A673 (cell line): Measurements from ENCODE around the gene TUBB. TPM values are rescaled to one million over a fixed set of nuclear protein-coding genes. Genes with fewer than 3 reads are reported as not detected.
"Not testable (repeated sequence)": the region's sequence is repeated elsewhere in the genome, so short reads cannot be mapped to it uniquely, and the experiment has no call there.

Experiments
- BruUV-seq: library from RNA; stranded (reverse); fragments of 400-500 nt; replicated peaks from 2 replicates; lab custom pipeline; 2021; lab: Mats Ljungman, UMichigan
- CTCF ChIA-PET: fragments of 300-600 bp; sonication (Branson Sonifier 250); formaldehyde crosslinking; loops from one replicate; lab custom pipeline; 2022; ENCODE audit warnings: antibody characterized with exemption; lab: Charles Lee
- POLR2A ChIA-PET: fragments of 300-600 bp; sonication (Branson Sonifier 250); formaldehyde crosslinking; loops from one replicate; lab custom pipeline; 2022; ENCODE audit warnings: antibody characterized with exemption; ENCODE audit not compliant: low non-redundant PET; lab: Charles Lee
- DNase-seq: peaks from one replicate; pipeline ENCODE4 v3.0.0-alpha.2; 2015; ENCODE audit warnings: low spot score
- H3K27ac ChIP-seq: fragments of 200-600 bp; sonication (generic); 2 replicates; pipeline ENCODE4 v1.5.1; 2016; ENCODE audit warnings: mixed run types, low read depth, mild to moderate bottlenecking, mixed read lengths, antibody characterized with exemption, low read length; ENCODE audit not compliant: poor library complexity, severe bottlenecking
- H3K27me3 ChIP-seq: fragments of 200-600 bp; sonication (generic); replicated peaks from 2 replicates; pipeline ENCODE4 v1.6.1; 2017; ENCODE audit warnings: mixed run types, low read depth, mild to moderate bottlenecking, mixed read lengths, antibody characterized with exemption, low read length; ENCODE audit not compliant: insufficient read depth, poor library complexity
- H3K36me3 ChIP-seq: fragments of 200-600 bp; sonication (generic); 2 replicates; pipeline ENCODE4 v1.6.1; 2016; ENCODE audit warnings: mixed run types, mild to moderate bottlenecking, mixed read lengths, antibody characterized with exemption, low read length; ENCODE audit not compliant: insufficient read depth, poor library complexity, severe bottlenecking
- H3K4me1 ChIP-seq: fragments of 200-600 bp; sonication (generic); 2 replicates; pipeline ENCODE4 v1.6.1; 2017; ENCODE audit warnings: mixed run types, mild to moderate bottlenecking, mixed read lengths, antibody characterized with exemption, low read length; ENCODE audit not compliant: insufficient read depth, poor library complexity, severe bottlenecking
- H3K4me3 ChIP-seq: fragments of 200-600 bp; sonication (generic); 2 replicates; pipeline ENCODE4 v1.5.1; 2016; ENCODE audit warnings: low read depth, mixed run types, mild to moderate bottlenecking, mixed read lengths, low read length; ENCODE audit not compliant: poor library complexity, severe bottlenecking
- H3K9me3 ChIP-seq: fragments of 200-600 bp; sonication (generic); 2 replicates; pipeline ENCODE4 v1.6.1; 2016; ENCODE audit warnings: mixed run types, low read depth, mild to moderate bottlenecking, mixed read lengths, antibody characterized with exemption, low read length; ENCODE audit not compliant: poor library complexity, severe bottlenecking
- EZH2 ChIP-seq: fragments of 200-600 bp; sonication (generic); IDR thresholded peaks from 2 replicates; pipeline ENCODE4 v1.6.1; 2017; ENCODE audit warnings: borderline replicate concordance, low read depth, mild to moderate bottlenecking, mixed read lengths, antibody characterized with exemption, low read length; ENCODE audit not compliant: poor library complexity, severe bottlenecking
- intact Hi-C: fragments of 100-400 bp; cut with micrococcal nuclease; formaldehyde crosslinking; loops from one replicate; pipeline ENCODE4 v1.10.0; 2022; ENCODE audit not compliant: unreplicated experiment
- total RNA-seq: library from RNA; stranded (reverse); gene quantifications from 2 replicates; pipeline ENCODE4 v1.2.3, GENCODE V29; 2021
- TF ChIP-seq, protein P1 (sequence below): fragments of 300-800, 200-600 bp; sonication (generic); conservative IDR thresholded peaks from 2 replicates; pipeline ENCODE4 v1.5.1; 2017; ENCODE audit warnings: low read depth, mild to moderate bottlenecking, antibody characterized with exemption, low read length, moderate library complexity, mixed read lengths

TUBB gene
- total RNA-seq, 1 experiment from 2014 or later: 1,936 TPM

DNA sequence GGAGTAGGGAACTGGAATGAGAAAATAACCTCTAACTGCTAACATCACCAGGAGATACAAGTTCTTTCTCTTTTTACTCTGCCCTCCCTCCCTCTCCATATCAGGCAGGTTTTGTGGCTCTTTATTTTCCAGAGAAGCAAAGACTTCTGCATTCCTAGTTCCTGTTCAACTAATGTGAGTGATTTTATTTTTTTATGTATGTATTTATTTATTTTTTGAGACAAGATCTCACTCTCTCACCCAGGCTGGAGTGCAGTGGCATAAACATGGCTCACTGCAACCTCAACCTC, 30.2 kb downstream of the TUBB start:
- Histone ChIP-seq H3K27me3 (no peaks in the 10 kb centered on the region), H3K36me3 (no peaks in the 10 kb centered on the region), H3K4me1 (peaks cover 19% of the 10 kb centered on the region), H3K4me3 (no peak overlapping the region), H3K9me3 (no peaks in the 10 kb centered on the region), H3K27ac (no peak overlapping the region)
- no TSS peak for BruUV-seq
- intact Hi-C loops: no loop called here
- POLR2A ChIA-PET: no interaction called here
- TF ChIP-seq, protein P1, sequence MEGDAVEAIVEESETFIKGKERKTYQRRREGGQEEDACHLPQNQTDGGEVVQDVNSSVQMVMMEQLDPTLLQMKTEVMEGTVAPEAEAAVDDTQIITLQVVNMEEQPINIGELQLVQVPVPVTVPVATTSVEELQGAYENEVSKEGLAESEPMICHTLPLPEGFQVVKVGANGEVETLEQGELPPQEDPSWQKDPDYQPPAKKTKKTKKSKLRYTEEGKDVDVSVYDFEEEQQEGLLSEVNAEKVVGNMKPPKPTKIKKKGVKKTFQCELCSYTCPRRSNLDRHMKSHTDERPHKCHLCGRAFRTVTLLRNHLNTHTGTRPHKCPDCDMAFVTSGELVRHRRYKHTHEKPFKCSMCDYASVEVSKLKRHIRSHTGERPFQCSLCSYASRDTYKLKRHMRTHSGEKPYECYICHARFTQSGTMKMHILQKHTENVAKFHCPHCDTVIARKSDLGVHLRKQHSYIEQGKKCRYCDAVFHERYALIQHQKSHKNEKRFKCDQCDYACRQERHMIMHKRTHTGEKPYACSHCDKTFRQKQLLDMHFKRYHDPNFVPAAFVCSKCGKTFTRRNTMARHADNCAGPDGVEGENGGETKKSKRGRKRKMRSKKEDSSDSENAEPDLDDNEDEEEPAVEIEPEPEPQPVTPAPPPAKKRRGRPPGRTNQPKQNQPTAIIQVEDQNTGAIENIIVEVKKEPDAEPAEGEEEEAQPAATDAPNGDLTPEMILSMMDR: no peak
- no peak for TF ChIP-seq EZH2
- CTCF ChIA-PET: no interaction called here
- no peak for DNase-seq

DNA sequence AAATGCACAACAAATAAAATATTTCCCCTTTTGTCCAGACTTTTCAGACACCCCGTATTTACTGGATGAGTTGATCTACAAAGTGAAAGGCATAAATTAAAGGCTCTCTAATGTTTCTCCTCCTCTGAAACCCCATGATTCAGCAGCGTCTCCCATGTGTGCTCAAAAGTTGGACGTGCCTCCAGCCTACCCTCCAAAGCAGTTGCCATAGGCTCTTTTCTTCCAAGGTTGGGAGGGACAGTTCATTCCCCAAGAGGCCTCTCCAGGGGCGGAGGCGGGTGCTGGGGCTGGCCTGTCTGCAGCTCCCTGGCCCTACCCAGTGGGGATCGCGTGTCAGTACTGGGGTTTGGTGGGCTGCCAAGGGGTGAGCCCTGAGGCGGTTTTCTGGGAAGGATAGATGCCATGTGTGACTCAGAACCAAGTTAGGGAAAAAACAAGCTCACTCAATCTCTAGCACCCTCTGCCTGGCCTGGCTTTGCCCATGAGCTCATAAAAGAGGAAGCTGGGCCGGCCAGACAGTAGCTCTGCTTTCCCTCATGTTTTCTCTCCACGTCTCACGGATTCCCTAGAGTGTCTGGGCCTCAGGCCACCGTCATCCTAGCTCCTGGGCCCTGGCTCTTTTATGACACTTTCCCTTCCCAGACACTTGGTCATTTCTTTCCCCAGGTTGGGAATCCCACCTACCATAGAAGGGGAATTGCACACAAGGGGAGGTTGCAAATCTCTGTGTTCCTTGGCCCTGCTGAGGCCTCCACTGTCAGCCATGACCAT, 32.2 kb downstream of the TUBB start:
- no TSS peak for BruUV-seq
- no peaks in the 10 kb centered on the region for H3K36me3 ChIP-seq
- peak; percentile 84 for DNase-seq
- TF ChIP-seq, protein P1: no peak
- no peak for TF ChIP-seq EZH2
- intact Hi-C loops: no loop called here
- H3K4me3 ChIP-seq: no peak overlapping the region
- H3K9me3 ChIP-seq: no peaks in the 10 kb centered on the region
- peaks cover 19% of the 10 kb centered on the region for H3K4me1 ChIP-seq
- H3K27ac ChIP-seq: peak overlapping the region; percentile 46
- ChIA-PET POLR2A (no interaction called here), CTCF (no interaction called here)
- no peaks in the 10 kb centered on the region for H3K27me3 ChIP-seq

DNA sequence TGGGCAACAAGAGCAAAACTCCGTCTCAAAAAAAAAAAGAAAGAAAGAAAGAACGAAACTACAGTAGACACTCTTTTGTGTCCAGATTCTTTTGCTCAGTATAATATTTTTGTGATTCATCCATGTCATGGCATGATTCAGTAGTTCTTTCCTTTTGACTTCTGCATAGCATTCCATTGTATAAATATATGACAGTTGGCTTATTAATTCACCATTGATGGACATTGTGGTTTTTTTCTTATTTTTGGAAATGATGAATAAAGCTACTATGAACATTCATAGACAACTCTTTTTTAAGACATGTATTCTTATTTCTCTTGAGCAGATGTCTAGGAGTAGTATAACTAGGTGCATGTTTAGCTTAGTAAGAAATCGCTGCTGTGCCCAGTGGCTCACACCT, 34.5 kb downstream of the TUBB start:
- no peak for DNase-seq

DNA sequence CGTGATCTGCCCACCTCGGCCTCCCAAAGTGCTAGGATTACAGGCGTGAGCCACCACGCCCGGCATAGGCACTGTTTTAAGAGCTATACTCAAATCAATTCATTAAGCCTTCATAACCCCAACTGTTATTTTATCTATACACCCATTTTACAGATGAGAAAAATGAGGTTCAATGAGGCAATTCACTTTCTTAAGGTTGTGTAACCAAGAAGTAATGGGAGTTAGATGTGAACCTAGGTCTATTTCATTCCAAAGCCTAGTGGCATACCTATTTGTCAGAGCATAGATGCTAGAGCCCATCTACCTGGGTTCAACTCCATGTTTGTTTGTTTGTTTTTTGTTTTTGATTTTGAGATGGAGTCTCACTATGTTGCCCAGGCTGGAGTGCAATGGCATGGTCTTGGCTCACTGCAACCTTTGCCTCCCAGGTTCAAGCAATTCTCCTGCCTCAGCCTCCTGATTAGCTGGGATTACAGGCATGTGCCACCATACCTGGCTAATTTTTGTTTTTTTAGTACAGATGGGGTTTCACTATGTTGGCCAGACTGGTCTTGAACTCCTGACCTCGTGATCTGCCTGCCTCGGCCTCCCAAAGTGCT, 36.4 kb downstream of the TUBB start:
- CTCF ChIA-PET, H3K4me3 ChIP-seq, H3K36me3 ChIP-seq, DNase-seq, H3K27ac ChIP-seq, intact Hi-C loops, H3K27me3 ChIP-seq, H3K9me3 ChIP-seq, BruUV-seq, POLR2A ChIA-PET: not testable (repeated sequence)
- H3K4me1 ChIP-seq: peaks cover 15% of the 10 kb centered on the region

More for the DNA sequence above, 34.5 kb downstream of the TUBB start:
- ChIA-PET POLR2A (no interaction called here), CTCF (no interaction called here)
- H3K36me3 ChIP-seq: no peaks in the 10 kb centered on the region
- intact Hi-C loops: no loop called here
- H3K4me3 ChIP-seq: no peak overlapping the region
- peaks cover 15% of the 10 kb centered on the region for H3K4me1 ChIP-seq
- TF ChIP-seq EZH2: no peak
- TF ChIP-seq, protein P1: no peak
- no peaks in the 10 kb centered on the region for H3K27me3 ChIP-seq
- H3K9me3 ChIP-seq: no peaks in the 10 kb centered on the region
- no peak overlapping the region for H3K27ac ChIP-seq
- BruUV-seq: no TSS peak
